Right lobe of liver (tissue), 6 donors: ENCODE results near the gene CFAP119. TPM values are rescaled to one million over a fixed set of nuclear protein-coding genes. Genes with fewer than 3 reads are reported as not detected.
A peak's percentile ranks its signal among the peaks of the same experiment; 100 is the strongest.

Experiments used
- ATAC-seq, 4 donors: fragments of 200-7000 bp; cut with Tn5 transposase; one replicate each; pipeline ENCODE4 v1.9.1; 2020; ENCODE audit warnings: mild to moderate bottlenecking in 4 of 4, moderate library complexity in 4 of 4
- DNase-seq, 3 donors: peaks; one replicate each; pipeline ENCODE4 v3.0.0-alpha.2; 2020
- H3K27ac ChIP-seq, 3 donors: fragments of 200-600 bp; one replicate each; pipeline ENCODE4 v1.8.0; 2022
- H3K27me3 ChIP-seq, 2 donors: fragments of 200-600 bp; one replicate each; pipeline ENCODE4 v1.8.0; 2022
- H3K36me3 ChIP-seq, 4 donors: fragments of 200-600 bp; sonication (generic) in 1 of 4; one replicate each; pipeline versions ENCODE4 v1.5.1 to v1.8.0; 2017 to 2022; ENCODE audit warnings: control low read depth in 1 of 4
- H3K4me1 ChIP-seq, 4 donors: fragments of 200-600 bp; sonication (generic) in 1 of 4; one replicate each; pipeline versions ENCODE4 v1.5.1 to v1.8.0; 2017 to 2022; ENCODE audit warnings: control low read depth in 1 of 4
- H3K4me3 ChIP-seq, 3 donors: fragments of 200-600 bp; one replicate each; pipeline ENCODE4 v1.8.0; 2022
- H3K9me3 ChIP-seq, 4 donors: fragments of 200-600 bp; sonication (generic) in 1 of 4; one replicate each; pipeline versions ENCODE4 v1.5.1 to v1.8.0; 2017 to 2022; ENCODE audit warnings: control low read depth in 1 of 4
- POLR2A ChIP-seq: fragments of 450-650 bp; IDR thresholded peaks from one replicate; pipeline ENCODE4 v1.6.1; 2017; ENCODE audit warnings: antibody characterized with exemption, mild to moderate bottlenecking
- WGBS: methylation state at CpG from one replicate; pipeline ENCODE4 v1.1.6; 2018; ENCODE audit warnings: low coverage, low lambda C conversion rate; ENCODE audit not compliant: insufficient coverage; ENCODE audit errors: missing lambda C conversion rate; 5-methylcytosine and 5-hydroxymethylcytosine counted together
- intact Hi-C, 2 donors: fragments of 100-400 bp; cut with DNase I; formaldehyde crosslinking; loops; one replicate each; pipeline versions ENCODE4 v1.11.2 to v1.14.1; 2022
- total RNA-seq, 6 experiments: library from RNA; depleted of rRNA in 2 of 6; stranded (reverse); fragments of >200 nt in 2 of 6; fragmentation: NEBNext Ultra II Directional in 3 of 6; extraction: Animal tissue kit (Norgen Biotek cat#: 25700) in 3 of 6; gene quantifications; one replicate each; pipeline versions ENCODE4 v1.1.0 to v1.2.4, GENCODE V29; 2016 to 2023
- TF ChIP-seq, protein P1 (sequence below), 4 donors: fragments of 200-600 bp in 3 of 4; fragments of 450-650 bp in 1 of 4; IDR thresholded peaks; one replicate each; pipeline versions ENCODE4 v1.5.1 to v1.8.0; 2016 to 2022; ENCODE audit warnings: antibody characterized with exemption in 4 of 4, mild to moderate bottlenecking in 2 of 4
- donor health status: DM: no; HTN: yes; CAD: no.
- donor health status: DM: no; HTN: no; CAD: no.
- donor health status: DM: no; HTN: no; CAD: no.
- donor health status: DM: no; HTN: yes; CAD: no.
- donor health status: DM: no; HTN: yes; CAD: no.

The CFAP119 gene
- total RNA-seq, 6 experiments from 2014 or later = 0.19 to 1.8 (median 0.29) TPM; not detected in 1

DNA sequence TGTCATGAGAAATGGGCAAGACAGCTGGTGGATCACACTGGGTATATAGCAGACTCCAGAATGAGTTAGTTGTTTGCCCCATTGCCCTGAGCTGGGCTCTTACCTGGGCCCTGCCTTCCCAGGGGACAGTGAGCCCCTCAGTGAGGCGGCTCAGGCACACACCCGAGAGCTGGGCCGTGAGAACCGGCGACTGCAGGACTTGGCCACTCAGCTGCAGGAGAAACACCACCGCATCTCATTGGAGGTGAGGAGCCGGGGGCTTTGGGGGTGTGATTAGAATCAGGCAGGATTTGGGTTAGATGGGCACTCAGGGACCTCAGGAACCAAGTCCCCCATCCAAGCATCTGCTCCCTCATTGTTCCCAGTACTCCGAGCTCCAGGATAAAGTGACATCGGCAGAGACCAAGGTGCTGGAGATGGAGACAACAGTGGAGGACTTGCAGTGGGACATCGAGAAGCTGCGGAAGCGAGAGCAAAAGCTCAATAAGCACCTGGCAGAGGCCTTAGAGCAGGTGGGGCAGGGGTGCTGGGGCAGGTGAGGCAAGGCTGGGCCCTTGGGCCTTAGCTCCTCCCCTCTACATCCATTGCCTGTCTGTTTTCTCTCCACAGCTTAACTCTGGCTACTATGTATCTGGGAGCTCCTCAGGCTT, 3.1 kb upstream of the CFAP119 start:
- TF ChIP-seq POLR2A = no peak
- TF ChIP-seq, protein P1, sequence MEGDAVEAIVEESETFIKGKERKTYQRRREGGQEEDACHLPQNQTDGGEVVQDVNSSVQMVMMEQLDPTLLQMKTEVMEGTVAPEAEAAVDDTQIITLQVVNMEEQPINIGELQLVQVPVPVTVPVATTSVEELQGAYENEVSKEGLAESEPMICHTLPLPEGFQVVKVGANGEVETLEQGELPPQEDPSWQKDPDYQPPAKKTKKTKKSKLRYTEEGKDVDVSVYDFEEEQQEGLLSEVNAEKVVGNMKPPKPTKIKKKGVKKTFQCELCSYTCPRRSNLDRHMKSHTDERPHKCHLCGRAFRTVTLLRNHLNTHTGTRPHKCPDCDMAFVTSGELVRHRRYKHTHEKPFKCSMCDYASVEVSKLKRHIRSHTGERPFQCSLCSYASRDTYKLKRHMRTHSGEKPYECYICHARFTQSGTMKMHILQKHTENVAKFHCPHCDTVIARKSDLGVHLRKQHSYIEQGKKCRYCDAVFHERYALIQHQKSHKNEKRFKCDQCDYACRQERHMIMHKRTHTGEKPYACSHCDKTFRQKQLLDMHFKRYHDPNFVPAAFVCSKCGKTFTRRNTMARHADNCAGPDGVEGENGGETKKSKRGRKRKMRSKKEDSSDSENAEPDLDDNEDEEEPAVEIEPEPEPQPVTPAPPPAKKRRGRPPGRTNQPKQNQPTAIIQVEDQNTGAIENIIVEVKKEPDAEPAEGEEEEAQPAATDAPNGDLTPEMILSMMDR (IDR thresholded peaks at IDR 0.05) = no peak
- no peak overlapping the region for H3K4me3 ChIP-seq
- peaks cover 0 to 24% (median 9%) of the 10 kb centered on the region in 4 donors for H3K4me1 ChIP-seq
- intact Hi-C loops = no loop called here
- DNase-seq (no peak), ATAC-seq (no peak)
- H3K9me3 ChIP-seq = no peaks in the 10 kb centered on the region
- H3K27me3 ChIP-seq = no peaks in the 10 kb centered on the region
- WGBS = 92% methylated on average over 6 of the region's 12 CpGs
- H3K36me3 ChIP-seq = peaks cover 4 to 67% (median 34%) of the 10 kb centered on the region in 4 donors
- no peak overlapping the region for H3K27ac ChIP-seq

DNA sequence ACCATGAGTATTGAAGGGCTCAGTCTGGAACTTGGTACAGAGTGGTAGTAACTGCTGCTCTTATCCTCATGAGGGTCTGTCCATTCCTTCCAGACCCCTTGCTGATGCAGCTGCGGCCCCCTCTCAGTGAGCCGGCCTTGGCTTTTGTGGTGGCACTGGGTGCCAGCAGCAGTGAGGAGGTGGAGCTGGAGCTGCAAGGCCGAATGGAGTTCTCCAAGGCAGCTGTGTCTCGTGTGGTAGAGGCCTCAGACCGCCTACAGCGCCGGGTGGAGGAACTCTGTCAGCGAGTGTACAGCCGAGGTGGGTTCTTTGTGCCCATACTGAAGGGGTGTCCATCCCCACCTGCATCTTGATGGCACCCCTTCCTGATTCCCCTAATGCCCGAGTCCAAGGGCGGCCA, 2.2 kb upstream of the CFAP119 start:
- intact Hi-C loops = no loop called here
- TF ChIP-seq, protein P1 (IDR thresholded peaks at IDR 0.05) = no peak
- TF ChIP-seq POLR2A = no peak

DNA sequence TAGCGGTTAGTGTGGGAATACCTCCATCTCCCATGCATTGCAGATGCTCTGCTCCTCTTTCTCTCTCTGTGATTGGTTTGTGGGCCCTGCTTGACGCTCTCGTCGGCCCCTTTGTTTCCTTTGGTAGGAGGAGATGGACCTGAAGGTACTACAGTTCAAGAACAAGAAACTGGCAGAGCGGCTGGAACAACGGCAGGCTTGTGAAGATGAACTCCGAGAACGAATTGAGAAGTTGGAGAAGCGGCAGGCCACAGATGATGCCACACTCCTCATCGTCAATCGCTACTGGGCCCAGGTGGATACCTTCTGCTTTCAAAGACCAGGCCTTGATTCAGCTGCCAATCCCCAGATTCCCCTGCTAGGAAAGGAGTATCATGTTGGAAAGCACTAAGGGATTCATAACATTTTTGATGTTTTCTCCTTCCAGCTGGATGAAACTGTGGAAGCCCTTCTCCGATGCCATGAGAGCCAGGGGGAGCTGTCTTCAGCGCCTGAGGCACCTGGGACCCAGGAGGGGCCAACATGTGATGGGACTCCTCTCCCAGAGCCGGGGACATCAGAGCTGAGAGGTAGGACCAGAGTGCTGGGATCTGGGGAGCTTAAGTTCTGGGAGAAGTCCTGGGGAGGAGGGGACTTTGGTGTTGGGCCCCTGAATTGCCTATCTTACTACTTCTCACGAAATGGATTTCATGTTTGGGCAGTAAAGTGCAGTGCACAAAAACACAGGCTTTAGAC, 1.3 kb upstream of the CFAP119 start:
- H3K4me1 ChIP-seq = peaks cover 0 to 24% (median 9%) of the 10 kb centered on the region in 4 donors
- H3K27ac ChIP-seq = peak overlapping the region; percentile 55 to 88 (median 86)
- DNase-seq (no peak), ATAC-seq (no peak)
- no peaks in the 10 kb centered on the region for H3K9me3 ChIP-seq
- TF ChIP-seq POLR2A = no peak
- TF ChIP-seq, protein P1 (IDR thresholded peaks at IDR 0.05) = no peak
- H3K36me3 ChIP-seq = peaks cover 0 to 49% (median 21%) of the 10 kb centered on the region in 4 donors
- no peaks in the 10 kb centered on the region for H3K27me3 ChIP-seq
- H3K4me3 ChIP-seq = peak overlapping the region; percentile 68 to 81 (median 78)
- intact Hi-C loops = no loop called here
- WGBS = 73% methylated on average over 10 of the region's 15 CpGs

More for the DNA sequence above, 2.2 kb upstream of the CFAP119 start:
- DNase-seq (no peak), ATAC-seq (no peak)
- Histone ChIP-seq H3K4me1 (peaks cover 0 to 24% (median 9%) of the 10 kb centered on the region in 4 donors), H3K27ac (no peak overlapping the region), H3K27me3 (no peaks in the 10 kb centered on the region), H3K9me3 (no peaks in the 10 kb centered on the region), H3K36me3 (peaks cover 4 to 58% (median 28%) of the 10 kb centered on the region in 4 donors), H3K4me3 (no peak overlapping the region)
- 100% methylated on average over 1 of the region's 11 CpGs for WGBS

DNA sequence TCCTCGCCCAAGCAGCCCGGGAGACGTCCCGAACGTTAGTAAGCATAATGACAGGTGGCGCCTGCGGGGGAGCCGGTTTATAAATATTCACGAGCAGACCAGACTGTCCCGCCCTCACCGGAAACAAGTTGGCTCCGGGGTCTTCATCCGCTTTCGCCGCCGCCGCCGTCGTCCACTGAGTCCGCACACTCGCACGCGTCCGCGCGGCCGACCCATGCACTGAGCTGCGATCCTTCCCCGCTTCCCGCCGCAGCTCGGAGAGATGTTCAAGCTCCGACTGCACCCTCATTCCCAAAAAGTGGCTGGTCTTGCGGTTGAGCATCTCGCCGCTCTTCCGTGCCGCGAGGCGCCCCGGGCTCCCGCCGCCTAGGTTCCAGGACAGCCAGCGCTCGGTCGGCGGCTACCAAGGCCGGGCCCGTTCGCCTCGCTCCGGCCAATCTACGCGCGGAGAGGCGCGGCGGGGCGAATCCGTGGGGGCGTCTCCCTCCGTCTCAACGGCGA, 385 bp downstream of the CFAP119 start:
- 1% methylated on average over 17 of the region's 64 CpGs for WGBS
- intact Hi-C loops = no loop called here
- no peak for DNase-seq

More for the DNA sequence above, 385 bp downstream of the CFAP119 start:
- Histone ChIP-seq H3K9me3 (no peaks in the 10 kb centered on the region), H3K4me1 (peaks cover 0 to 24% (median 9%) of the 10 kb centered on the region in 4 donors), H3K27me3 (no peaks in the 10 kb centered on the region), H3K4me3 (peak overlapping the region; percentile 68 to 81 (median 78)), H3K27ac (no peak overlapping the region), H3K36me3 (peaks cover 0 to 35% (median 13%) of the 10 kb centered on the region in 4 donors)
- TF ChIP-seq POLR2A = no peak
- TF ChIP-seq, protein P1 (IDR thresholded peaks at IDR 0.05) = no peak
- ATAC-seq = peak; percentile 11 to 51 (median 13)
